ENCODE data around the gene NUDC.

DNA sequence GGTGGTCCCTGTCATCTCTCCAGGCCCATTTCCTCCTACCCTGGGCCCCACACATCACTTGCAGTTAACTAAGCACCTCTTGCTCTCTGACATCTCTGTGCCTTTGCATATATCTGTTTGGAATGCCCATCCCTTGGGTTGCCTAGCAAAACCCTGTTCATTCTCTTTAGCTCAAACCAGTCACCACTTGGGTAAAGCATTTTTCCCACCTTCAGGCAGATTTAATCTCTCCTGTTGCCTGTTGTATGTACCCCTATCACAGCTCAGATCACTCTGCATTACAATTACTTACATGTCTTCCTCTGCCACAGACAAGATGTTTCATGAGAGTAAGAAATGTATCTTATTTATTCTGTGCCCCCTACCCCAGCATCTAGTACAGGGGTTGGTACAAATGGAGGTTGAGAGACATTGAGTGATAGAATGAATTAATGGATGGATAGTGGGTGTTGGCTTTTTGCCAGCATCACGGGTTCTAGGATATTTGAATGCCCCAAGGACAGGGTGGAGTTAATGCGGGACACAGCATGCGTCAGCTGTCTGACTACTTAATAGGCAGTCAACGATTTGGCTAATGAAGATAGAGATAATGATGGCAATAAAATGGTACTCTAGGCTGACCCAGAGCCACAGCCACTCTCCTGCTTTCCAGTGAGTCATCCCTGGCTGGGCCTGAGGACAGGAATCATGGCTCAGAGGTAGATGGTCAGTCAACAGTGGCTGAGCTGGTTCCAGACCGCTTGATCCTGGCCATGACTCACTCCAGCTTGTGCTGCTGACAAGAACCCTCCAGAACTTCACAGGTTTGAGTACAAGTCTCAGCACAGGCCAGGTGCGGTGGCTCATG, 14.2 kb upstream of the NUDC start:
- no peak for TF ChIP-seq POLR2AphosphoS5 (IDR thresholded peaks at IDR 0.05)
- TF ChIP-seq POLR2A (IDR thresholded peaks at IDR 0.05) = no peak
